ENCODE results near the gene C2CD4A.

The C2CD4A gene

DNA sequence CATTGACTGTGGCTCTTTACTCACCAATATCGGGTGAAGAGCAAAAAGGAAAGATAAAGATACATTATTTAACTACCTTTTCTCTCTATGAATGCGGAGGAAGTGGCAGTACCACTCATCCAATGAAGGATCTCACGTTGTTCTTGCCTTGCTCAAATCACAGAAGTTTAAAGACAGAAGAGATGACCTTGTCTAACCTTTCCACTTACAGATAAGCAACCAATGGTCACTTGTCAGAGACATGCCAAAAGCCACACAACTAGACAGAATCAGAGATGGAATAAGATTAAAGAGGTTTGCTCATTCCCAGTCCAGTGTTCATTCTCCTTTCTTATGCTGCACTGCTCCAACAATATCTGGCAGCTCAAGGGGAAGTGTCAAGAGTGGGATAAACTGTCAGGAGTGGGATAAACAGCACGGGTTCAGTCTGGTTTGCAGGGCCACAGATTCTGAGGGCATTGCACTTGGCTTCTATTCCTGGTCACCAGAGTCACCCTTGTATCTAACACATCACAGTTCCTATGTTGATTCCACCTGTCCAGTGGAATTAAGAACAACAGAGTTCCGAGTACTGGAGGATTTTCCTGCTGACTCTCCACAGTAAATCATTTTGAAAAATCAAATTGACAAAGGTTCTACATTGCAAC lies 13.2 kb upstream of the C2CD4A start:
- DNase-seq (ENCODE audit: low read depth): no peak
- no peak overlapping the region for H3K4me3 ChIP-seq (ENCODE audit: low read length)
- TF ChIP-seq CTCF (conservative IDR thresholded peaks at IDR 0.05; ENCODE audit: low read length): no peak

DNA sequence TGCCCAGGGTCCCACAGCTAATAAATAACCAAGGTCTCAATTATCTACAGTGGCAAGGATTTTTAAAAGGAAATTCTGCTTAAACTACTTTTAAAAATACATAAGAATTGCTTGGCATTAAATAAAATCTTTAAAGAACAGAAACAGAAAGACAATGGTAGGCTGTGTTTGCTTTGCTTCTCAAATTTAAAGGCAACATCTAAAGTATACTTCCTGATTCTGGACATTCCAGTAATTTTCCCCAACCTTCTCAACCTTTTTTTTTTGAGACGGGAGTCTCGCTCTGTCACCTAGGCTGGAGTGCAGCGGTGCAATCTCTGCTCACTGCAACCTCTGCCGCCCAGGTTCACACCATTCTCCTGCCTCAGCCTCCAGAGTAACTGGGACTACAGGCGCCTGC lies 11.8 kb upstream of the C2CD4A start:
- DNase-seq (ENCODE audit: low read depth): no peak
- no peak for TF ChIP-seq CTCF (conservative IDR thresholded peaks at IDR 0.05; ENCODE audit: low read length)
- H3K4me3 ChIP-seq (ENCODE audit: low read length): no peak overlapping the region

DNA sequence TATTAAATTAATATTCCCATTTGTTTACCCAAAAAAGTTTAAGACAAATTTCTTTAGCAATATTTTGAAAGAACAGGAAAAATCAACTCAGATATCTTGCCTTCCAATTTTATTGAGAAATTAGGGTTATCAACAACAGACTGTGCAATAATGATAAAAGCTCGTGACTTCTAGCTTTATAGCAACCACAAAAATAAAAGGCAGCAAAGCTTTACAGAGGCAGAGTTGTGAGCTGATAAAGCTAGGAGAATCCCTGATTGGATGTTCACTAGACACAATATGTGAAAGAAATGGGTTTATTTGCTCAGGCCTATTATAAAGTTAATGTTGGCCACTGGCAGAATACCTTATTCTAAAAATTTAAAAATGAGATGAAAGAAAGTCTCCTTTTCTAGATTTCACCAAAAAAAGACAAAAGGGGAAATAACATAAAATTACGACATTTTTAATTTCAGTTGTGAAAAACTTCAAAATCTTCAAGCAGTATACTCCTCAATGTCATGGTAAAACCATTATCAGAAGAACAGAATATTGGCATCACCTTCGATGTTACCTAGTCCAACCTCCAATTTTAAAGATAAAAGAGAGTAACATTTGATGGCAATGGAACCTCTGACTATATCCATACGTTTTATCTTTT lies 9.3 kb upstream of the C2CD4A start:
- no peak for TF ChIP-seq CTCF (conservative IDR thresholded peaks at IDR 0.05; ENCODE audit: low read length)
- H3K4me3 ChIP-seq (ENCODE audit: low read length): no peak overlapping the region
- DNase-seq (ENCODE audit: low read depth): no peak

- DNase-seq (ENCODE audit: low read depth): no peak
- TF ChIP-seq CTCF (conservative IDR thresholded peaks at IDR 0.05; ENCODE audit: low read length): no peak
- no peak overlapping the region for H3K4me3 ChIP-seq (ENCODE audit: low read length)
Observed at GRCh38 chr15:62058327-62059028, 8.3 kb upstream of the C2CD4A start.

GRCh38 chr15:62059108-62059815 lies 7.5 kb upstream of the C2CD4A start:
- H3K4me3 ChIP-seq (ENCODE audit: low read length): peak overlapping the region; percentile 91
- peak; percentile 32; the same call in 1 of the 2 replicates for TF ChIP-seq CTCF (conservative IDR thresholded peaks at IDR 0.05; ENCODE audit: low read length)
- DNase-seq (ENCODE audit: low read depth): peak; percentile 4

DNA sequence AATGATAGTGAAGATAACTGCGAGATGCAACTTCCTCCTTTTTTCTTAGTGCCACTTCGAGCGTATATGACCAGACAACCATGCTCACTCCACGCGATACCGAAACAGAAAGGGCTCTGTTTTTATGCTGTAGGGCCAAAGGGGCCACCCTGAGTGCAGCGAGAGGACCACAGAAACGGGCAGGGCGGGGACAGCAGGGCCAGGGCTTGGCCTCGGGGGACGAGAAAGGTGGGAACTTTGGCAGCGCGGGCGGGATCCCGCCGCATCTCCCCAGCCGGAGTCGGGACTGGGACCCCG lies 7.0 kb upstream of the C2CD4A start:
- DNase-seq (ENCODE audit: low read depth): peak; percentile 47
- no peak for TF ChIP-seq CTCF (conservative IDR thresholded peaks at IDR 0.05; ENCODE audit: low read length)
- peak overlapping the region; percentile 91 for H3K4me3 ChIP-seq (ENCODE audit: low read length)
